SIG-M5 (cell line): ENCODE measurements around the gene HOXD3.

Experiments
- DNase-seq: peaks from one replicate; lab custom pipeline; 2025; lab: John Stamatoyannopoulos, UW

Gene HOXD3

DNA sequence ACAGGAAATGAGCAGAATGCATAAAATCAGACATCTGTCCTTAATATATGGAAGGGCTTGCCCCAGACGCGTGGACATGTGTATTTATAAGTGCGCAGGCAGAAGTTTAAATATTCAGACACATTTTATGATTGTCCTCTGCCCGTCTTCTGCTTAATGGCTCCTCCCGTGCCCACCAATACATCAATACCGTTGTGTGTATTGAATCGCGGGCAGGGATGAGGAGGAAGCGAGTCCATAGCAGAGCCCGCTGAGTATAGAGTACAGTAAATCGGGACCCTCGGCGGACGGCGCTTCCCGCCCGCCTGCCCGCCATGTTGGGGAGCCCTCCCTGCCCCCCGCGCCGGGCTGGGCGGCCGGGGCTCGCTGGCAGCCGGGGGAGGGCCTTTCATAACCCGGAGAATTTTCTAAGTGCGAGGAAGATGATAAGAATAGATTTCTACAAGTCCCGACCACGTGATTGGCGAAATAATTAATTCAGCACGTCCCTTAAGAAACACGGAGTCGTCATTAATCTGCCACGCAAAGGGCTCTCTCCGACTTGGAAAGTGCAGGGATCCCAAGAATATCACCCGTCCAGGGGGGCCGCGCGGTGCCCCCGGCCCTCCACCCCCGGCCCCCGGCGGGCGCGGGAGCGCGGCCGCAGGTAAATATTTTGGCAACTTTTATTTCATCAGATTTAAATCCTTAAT is at the start of gene HOXD3:
TSS of gene HOXD3 (plus strand) at position 501 of the 692 bp plus-strand sequence. CDS start 11,808 bp downstream, outside the sequence.
- no peak for DNase-seq

DNA sequence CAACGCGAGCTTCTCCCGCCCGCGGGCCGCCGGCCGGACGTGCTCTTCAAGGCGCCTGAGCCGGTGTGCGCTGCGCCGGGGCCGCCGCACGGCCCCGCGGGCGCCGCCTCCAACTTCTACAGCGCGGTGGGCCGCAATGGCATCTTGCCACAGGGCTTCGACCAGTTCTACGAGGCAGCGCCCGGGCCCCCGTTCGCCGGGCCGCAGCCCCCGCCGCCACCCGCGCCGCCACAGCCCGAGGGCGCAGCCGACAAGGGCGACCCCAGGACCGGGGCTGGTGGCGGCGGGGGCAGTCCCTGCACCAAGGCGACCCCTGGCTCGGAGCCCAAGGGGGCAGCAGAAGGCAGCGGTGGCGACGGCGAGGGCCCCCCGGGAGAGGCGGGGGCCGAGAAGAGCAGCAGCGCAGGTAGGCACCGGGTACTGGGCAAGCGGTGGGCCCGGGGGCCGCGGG is 49.4 kb upstream of the HOXD3 start:
- no peak for DNase-seq

DNA sequence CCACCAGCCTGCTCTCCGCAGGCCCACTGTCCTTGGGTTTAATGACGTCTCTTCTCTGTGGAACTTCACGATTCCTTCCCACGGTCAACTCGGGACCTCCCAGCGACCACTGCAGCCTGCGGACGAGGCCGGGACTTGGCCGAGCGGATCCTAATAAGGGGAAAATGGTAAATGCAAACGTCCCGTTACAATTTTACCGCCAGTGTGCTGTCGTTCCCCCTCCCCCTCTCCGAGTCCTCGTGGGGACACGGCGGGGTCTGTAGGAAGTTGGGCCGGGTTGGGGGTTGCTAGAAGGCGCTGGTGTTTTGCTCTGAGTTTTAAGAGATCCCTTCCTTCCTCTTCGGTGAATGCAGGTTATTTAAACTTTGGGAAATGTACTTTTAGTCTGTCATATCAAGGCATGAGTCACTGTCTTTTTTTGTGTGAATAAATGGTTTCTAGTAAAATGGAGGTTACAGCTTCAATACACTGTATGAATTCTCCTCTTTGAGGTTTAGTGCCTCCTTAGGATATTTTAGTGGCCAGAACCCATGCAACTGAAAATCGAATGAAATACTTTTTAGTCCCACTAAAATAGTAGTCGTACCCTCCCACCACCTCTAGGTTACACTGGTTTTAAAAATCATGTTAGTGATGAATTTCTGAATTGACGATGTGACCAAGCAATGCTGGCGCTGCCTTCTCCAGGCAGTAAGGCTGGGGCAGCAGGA is 47.8 kb upstream of the HOXD3 start:
- DNase-seq: no peak

DNA sequence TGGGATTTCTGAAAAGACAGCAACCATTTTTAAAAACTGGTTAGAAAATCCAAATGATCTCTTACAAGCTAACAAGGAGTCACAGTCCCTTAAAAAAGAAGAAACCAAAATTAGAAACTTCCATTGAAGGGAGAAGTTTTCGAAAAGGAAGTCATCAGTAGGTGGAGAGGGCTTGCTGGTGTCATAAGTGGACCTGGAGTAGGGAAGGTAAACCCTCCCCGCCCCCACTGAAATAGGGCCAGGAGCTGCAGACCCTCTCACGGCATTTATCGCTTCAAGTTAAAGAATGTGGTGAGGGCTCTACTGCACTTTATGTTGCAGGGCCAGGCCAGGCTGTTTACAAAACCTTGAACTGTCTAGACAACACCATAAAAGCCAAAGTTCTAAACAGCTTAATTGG is 47.2 kb upstream of the HOXD3 start:
- DNase-seq: no peak

DNA sequence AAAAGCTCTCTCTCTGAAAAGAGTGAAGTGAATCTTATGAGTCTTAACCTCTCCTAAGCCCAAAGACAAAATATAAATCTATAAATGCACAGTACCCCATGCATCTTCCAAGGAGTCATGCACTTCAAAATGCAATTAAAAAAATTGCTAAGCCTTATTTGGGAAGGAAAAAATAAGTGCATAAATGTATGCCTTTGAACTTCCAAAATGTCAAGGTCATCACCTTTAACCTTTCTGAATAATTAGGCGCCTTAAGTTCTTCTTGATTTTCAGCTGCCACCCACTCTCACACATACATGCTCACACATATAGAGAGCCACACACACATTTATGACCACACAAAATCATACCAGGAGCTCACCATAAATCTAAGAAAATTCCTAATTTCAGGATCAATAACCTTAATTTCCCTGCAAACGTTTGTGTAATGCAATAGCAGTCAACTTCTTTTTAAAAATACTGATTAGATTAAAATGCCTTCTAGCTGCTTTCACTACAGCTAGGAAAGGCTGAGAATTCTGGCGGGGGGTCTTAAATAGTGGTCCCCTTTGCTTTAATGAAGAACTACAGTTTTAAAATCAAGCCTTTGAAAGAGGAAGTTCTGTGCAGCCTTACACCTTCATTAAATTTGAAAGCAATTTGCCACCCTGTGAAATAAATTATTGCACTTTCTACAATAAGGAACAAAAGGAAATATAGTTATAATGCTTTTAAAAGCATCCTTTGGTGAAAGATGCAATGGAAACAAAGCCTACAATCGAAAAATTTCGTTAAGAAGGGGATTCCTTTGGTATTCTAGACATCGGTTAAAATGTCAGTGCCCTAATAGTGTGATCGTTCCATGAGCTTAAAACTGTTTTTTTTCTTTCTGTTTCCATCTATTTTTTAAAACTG is 46.4 kb upstream of the HOXD3 start:
- DNase-seq: no peak

DNA sequence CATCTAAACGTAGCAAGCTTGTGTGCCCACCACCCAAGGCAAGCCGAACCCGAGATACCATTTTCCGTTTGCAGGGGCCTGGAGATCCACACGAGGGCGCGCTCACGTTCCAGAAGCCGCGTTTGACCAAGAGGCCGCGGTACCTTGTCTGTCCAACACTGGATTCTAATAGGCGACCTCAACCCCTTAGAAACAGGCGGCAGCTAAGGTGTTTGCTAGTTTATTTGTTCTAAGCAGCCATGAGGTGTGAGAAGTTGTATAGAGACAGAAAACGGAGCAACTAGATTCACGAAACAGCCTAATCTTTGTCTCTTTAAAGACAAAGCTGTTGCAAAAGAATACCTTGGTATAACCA is 45.8 kb upstream of the HOXD3 start:
- DNase-seq: no peak

DNA sequence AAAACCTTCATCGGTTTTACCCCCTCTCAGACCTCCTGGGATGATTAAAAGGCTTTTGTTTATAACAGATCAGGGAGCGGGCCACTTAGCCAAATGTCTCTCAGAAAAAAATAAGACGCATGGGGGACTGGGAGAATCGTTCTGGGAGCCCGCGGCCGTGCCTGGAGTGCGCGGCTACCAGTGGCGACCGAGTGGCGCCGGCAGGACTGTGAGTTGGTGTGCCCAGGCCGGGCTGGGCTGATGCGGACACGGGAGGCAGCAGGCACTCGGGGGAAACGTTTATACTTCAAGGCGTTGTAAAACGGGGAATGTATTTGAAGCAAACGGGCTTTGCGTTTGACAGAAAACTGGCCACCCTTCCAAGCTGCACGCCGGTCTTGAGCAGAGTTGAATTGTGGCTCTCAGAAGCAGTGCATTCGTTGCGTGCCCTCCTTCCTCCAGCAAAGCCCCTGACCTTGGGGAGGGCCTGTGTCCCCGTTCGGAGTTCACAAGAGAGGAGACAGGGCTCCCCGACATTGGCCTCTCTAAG is 45.2 kb upstream of the HOXD3 start:
- no peak for DNase-seq

DNA sequence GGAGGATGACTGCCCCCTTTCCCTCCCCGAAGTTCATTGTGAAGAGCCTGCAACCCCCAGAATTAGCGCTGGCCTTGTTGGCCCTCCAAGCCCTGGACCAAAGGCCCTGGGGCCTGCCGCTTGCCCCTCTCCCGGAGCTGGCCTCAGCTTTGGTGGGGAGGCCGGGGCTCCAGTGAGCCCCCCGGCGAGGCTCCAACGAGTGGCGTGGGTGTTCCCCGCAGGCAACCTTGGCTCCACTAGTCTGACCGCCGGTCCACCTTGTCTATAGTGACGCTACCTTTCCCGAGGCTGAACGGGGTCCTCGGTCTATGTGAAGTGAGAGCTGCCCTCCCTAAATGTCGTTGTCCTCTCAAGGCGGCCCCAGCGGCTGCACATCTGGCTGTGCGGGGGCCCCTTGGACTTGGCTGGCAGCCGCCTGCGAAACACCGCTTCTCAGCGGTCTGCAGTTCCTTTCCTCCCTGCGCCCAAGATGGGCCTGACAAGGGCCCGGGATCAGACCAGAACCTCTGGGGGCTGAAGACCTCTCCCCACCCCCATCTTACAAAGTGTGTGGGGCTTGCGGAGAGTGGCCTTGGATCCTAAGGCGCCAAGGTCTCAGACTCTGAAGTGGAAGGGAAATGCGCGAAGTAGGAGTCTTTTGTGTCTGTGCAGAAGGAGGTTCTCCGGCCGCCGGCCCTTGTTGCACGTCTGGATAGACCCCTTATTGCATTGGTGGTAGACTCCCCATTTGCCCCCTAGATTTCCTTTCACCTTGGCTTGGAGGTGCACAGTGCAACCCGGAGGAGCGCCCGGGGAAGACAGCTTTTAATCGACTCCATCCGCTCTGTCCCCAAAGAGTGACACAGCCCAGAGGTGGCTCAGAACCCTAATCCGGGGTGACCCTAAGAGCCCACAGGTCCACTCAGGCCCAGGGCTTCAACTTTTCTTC is 44.5 kb upstream of the HOXD3 start:
- DNase-seq: no peak

DNA sequence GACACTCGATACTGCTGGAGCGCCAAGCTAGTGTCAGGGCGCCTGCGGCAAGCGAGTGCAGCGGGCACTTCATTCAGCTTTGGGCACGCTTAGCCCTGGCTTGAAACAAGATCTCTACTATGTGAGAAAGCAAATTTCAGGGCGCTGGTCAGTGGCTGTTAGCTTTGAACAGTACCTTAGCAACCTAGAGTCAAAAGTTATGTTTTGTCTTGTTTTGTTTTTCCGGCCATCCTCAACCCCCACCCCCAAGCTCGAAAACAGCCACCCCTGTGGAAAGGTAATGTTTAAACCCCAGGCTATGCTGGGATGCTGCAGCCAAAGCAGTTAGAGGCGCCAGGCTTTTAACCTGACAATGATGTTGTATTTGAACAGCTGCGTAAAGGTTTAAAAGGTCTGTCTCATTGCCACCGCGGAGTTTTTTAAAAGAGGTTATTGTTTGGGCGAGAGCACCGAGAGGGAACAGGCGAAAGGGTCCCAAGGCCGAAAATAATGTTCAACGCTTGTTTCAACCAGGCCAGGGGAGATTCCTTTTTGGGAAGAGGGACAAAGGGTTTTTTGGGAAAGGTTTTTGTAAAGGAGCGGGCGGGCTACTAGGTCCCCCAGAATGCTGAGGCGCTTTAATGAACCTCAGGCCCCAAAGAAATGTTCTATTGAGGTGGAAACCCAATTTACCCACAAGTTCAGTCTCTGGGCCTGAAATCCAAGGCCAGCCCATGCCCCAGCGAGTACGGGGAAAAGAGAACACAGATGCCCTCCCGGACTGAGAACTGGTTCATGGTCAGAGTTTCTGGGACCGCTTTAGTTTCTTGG is 42.8 kb upstream of the HOXD3 start:
- no peak for DNase-seq

DNA sequence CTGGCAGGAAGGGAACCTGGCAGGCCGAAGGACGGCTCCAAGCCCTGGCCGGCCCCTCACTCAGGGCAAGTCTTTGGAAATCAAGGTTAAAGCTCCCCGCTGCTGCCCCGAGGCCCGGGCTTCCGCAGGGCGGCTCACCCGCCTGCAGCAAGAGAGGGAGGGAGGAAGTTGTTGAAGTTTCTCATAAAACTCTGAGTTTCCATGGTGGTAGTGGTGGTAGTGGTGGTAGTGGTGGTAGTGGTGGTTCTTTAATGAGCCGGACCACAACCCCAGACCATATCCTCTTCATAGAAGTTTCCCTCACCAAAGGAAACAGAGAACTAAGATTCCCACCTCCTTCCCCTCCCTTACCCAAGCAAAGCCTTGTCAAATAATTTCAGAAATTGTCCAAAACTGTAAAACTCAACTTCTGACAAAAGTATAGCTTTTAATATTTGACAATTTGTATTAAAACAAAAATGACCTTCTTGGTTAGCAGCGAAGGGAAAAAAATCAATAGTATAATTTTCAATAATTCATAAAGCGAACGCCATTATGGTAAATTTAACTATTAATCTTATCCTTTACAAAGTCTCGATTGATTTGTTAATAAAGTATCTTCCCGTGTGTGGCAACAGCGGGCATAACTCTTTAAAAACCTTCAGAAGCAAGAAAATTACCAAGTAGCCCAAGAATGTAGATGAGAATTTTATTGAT is 42.0 kb upstream of the HOXD3 start:
- DNase-seq: no peak

DNA sequence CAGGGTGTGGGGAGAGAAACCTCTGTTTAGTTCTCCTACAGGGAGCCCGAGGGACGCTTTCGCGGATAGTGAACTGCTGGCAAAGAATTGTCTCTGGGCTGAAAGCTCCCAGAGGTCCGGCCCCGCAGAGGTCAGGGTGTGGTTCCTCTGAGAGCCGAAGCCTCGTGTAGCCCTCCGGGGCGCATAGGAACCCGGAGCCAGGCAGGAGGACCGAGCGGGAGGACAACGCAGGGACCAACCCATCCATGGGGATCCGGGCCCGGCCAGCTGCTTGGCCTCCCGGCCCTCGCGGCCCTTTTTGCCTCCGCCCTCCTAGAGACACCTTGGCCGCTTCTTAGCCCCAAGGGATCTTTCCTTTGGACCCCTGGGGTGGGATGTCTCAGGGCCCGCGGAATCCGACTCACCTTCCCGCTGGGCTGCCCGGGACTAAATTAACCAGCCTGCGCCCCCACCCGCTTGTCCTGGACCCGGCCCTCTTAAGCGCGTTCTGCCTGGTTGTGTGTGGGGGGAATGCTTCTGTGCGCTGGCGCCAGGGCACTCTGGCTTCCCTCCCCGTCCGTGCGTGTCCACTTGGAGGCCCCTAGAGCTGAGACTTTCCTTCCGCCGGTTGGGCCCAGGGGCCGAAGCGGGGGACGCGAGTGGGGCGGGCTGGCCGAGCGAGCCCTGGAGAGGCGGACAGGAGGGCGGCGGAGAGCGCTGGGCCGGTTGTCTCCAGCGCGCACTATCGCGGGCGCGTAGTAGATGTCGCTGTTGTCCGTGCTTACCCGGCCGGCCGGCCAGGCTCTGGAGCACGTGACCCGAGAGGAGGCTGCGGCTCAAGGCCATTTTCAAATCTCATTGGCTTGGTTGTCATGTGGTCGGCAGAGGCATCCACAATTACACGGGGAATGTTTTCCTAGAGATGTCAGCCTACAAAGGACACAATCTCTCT is 41.0 kb upstream of the HOXD3 start, which contains the start of gene HOXD10:
TSS of gene HOXD10 (plus strand) at position 896 of the 931 bp plus-strand sequence. CDS start 56 bp downstream, outside the sequence.
- no peak for DNase-seq

DNA sequence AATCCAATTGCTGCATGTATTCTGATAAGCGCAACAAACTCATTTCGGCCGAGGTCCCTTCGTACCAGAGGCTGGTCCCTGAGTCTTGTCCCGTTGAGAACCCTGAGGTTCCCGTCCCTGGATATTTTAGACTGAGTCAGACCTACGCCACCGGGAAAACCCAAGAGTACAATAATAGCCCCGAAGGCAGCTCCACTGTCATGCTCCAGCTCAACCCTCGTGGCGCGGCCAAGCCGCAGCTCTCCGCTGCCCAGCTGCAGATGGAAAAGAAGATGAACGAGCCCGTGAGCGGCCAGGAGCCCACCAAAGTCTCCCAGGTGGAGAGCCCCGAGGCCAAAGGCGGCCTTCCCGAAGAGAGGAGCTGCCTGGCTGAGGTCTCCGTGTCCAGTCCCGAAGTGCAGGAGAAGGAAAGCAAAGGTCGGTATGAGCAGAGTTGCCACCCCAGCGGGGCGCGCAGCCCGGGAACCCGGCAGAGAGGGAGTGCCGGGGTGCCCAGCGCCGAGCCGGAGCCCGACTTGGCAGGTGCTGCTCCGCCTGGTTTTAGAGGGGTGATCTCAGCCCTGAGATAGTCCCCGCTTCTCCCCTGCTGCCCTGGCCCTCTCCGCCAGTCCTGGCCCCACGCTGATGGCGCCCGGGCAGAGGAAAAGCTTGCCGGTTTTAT is 39.8 kb upstream of the HOXD3 start:
- DNase-seq: no peak

DNA sequence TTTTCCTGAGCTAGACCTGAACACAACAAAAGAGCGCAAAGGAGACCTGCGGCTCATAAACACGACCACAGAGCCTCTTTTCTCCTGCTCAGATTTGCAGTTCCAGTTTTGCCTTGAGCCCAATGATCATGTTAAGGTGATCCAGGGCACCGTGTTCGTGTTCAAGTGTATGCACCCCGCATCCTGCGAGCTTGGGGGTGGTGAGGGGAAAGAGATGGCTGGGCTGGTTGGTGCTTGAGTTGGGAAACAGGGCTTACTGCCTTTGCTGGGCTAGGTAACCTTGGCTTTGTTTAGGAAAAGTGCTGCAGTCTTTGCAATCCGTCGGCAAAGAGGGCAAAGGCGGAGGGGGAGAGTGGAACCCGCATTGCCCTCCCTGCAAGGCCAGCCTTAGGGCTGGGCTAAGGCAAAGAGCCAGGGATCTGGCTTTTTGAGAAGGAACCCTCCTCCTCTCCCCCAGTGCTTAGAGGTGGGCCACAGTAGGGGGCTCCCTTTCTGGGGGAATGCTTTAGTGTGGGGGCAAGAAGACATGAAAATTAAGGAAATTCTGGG is 39.2 kb upstream of the HOXD3 start:
- DNase-seq: no peak

DNA sequence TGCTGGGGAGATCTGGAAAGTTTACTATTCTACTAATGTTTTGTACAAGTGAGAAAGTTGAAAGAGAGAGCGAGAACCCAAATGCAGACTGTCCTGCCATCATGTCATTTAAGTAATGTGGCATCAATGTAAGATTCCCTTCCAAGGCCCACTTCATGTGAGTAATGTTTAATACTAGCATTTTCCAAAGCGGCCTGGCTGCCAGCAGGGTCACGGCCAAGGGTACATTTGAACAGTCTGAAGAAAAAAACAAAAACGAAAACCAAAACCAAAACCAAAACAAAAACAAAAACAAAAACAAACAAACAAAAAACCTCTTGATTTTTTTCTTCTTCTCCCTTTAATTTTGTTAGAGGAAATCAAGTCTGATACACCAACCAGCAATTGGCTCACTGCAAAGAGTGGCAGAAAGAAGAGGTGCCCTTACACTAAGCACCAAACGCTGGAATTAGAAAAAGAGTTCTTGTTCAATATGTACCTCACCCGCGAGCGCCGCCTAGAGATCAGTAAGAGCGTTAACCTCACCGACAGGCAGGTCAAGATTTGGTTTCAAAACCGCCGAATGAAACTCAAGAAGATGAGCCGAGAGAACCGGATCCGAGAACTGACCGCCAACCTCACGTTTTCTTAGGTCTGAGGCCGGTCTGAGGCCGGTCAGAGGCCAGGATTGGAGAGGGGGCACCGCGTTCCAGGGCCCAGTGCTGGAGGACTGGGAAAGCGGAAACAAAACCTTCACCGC is 38.3 kb upstream of the HOXD3 start:
- no peak for DNase-seq

DNA sequence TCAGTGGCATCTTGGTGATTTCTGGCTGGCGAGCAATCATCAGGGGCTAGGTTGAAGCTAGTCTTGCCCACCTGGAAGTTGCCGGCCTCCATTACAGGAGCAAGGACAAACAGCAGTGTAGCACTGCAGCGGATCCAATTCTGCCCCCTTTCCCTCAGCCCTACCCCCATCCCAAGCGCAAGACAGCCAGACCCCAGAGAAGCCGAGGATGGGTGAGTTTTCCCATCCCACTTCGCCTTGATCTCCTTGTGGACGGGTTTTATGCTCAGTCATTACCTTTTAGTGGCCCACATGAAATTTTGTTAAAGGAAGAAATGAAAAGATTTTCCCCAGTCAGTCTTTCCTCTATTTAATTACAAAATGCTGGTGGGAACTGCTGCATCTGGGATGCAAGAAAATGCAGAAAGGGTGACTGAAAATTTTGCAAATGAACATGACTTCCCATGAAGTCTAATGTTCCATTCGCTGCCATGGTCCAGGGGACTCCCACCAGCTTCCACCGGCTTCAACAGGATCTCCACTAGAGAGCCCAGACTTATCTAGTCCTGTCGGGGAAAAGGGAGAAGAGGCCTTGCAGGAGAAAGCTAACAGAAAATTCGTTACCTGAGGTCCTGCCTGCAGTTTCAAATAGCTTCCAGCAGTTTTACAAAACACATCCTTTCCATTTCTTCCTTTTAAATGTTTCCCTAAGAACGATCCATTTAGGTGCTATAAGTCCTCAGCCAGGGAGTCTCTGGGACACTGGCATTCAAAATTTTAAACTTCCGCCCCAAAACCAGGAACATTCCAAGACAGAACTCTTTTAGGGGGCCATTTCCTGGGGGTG is 36.5 kb upstream of the HOXD3 start:
- DNase-seq: no peak
